SKM-1 treated with dmso at 0.1 percent for 144 hours (cell line): ENCODE data around the gene SHF.

ENCODE experiments used
- DNase-seq: peaks from one replicate; lab custom pipeline; 2025; ENCODE audit not compliant: unreplicated experiment; lab: John Stamatoyannopoulos, UW

The SHF gene

DNA sequence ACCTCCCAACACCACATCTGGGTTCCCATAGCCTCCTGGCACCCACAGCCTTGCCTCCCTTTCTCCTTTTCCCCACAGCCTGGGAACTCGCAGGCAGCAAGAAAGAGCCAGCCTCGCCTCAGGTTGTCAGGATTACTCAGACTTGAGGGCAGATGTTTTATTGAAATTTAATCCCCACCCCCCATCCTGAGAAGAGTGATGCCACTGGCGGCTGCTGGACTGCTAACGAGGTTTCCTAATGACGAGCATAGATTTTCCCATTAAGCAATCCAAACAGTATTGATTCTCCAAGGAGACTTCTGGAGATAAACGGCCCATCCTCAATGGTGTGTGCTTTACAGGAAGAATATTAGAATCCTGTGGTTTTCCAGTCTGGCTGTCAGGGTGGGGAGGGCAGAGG, 13.7 kb downstream of the SHF start:
- no peak for DNase-seq

DNA sequence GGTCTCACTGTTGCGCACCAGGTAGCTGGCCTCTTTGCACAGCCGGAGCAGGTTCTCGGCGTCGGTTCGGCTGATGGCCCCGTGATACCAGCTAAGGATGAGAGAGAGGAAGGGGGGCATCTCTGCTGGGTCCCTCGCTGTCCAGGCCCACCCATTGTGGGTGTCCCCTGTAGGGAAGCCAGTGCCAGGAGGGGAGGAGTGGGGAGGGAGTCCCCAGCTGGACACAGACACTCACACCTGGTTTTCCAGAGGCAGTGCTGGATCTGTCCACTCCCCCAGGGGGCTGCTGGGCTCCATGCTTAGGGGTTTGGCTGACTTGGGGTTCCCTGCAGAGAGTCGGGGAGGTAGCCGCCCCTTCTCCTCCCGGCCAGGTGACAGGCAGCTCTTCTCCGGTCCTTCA, 15.9 kb downstream of the SHF start:
- DNase-seq: no peak

DNA sequence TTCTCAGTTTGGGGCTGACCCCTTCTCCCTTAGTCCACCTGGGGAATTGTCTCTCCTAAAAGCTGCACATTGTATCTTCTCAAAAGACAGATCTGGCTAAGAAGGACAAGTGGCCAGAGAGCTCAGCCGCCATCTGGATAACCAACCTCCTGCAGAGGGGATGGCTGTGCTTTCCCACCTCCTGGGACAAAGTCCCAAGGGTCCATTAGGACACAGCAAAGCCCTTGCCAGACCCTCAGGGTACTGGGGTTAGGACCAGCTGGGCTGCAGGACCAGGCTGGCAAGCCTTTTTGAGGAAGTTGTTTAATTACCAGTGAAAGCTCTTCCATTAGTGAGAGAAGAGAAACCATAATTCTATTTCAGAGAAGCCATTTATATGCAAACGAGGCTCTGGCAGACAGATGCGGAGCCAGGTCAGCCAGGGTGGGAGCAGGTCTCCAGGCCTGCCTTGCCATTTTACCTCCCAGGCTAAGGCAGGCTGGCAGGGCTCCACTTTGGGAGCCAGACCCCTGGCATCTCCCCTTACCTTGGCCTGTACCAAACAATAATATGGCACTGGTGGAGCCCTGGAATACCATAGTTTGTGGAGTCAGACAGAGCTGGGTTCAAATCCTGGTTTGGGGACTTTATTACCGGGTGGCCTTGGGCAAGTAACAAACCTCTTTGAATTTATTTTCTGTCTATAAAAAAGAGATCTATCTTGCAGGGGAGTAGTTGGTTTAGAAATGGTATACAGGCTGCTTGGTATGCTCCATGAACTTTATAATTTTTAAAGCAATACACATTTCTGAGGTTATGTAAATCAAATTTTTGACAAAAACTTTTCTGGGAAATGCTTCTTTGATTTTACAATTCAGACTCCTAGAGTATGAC, 17.9 kb downstream of the SHF start:
- DNase-seq: no peak

DNA sequence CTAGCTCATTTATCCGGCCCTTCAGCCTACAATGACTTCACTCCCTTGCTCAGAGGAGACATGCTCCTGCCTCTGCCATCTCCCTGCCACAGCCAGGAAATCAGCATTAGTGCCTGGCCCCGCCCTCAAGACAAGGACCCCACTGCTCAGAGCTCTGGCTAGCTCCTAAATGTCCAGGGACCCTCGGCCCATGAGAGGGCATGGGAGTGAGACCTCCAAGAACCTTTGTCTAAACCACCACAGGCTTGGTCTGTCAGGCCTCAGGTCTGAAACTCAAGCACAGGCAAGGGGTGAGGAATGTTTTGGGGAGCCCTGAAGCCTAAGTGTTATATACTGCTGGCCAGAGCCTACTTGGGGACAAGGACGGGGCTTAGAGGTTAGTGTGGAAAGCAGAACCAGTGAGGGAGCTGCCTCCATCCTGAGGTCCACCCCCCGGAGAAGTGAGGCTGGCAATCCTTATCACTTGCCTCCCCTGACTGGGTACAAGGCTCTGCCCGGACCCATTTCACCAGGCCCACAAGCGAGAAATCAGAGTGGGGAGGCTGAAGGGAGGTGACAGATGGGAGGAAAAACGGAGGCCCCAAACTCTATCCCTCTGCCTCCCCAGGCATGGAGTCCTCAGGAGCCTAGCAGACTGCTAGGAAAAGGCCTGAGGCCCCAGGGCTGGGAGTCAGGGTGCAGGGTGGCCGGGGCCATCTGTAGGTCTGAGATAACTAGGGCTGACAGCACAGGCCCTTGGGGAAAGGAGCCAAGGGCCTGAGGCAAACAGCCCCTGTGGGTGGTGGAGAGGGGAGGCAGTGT, 18.8 kb downstream of the SHF start:
- no peak for DNase-seq

DNA sequence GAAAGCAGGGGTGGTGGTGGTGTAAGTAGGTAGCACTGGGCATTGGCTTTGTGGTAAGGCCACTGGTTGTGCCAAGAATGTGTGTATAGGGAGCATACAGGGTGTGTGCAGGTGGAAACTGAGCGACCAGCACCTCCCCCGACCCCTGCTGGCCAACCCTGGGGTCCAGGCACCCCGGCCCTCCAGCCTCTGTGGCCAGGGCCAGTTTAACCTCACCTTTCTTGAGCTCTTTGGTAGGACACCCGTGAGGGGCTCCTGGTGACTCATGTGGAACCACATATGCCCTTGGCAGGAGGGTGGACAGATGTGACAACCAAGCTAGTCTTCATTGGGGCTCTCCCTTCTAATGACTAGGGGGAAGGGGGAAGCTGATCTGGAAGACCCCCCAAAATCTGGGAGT, 19.5 kb downstream of the SHF start:
- DNase-seq: no peak

DNA sequence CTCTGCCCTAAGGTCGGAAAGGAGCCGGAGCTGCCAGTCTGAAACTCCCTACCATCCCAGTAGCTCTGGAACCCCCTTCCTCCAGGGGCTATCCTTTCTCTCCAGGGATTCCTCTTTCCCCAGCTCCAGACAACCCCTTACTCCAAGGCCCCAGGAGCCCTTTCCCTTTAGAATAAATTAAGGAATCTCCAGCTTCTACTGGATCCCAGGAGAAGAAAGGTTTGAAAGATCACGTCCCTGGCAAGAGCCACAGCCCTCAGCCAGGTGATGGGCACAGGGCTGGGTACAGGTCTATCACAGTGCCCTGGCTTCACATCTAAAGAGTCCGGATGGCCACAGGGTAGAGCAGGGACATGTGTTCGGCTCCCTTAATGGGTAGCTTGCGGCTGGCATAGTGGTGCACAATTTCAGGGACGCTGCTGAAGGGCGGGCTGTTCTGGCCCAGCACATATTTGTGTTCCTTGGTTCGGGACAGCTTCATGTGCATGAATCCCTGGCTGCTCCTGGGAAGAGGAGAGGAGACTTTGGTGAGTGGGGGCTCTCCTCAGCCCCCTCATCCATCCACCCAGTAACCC, 20.0 kb downstream of the SHF start:
- DNase-seq: no peak

DNA sequence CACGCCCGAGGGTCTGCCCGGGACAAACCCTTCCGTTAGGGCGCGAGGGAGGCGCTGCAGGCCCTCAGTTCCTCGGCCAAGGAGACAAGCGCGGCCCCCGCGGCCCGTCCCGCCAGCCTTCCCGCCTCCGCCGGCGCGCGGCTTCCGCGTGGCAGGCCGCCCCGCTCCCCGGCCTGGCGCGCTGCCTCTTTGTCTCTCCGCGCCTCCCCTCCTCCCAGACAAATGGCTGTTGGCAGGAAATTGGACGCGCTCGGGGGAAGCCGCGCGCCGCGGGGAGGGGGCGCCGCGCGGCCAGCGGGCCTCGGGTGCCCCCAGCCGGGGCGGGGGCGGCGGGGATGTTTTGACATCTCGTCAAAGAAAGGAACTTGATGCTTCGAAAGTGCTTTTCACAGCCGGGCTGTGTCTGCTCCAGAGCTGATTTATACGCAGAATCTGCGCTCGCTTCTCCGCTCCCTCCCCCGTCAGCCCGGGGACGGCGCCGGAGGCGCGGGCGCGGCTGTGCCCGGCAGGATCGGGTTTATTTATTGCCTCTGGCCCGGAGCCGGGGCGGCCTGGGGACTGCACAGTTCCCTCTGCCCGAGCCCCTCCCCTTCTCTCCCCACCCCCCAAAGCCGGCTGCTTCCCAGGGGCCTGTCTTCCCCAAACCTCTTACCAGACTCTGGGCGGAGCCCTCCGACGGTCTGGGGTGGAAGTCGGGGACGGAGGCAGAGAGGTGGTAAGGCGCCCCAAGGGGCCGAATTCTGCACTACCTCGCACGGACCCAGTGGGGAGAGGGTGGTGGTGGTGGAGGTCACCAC, 20.7 kb downstream of the SHF start:
- DNase-seq: peak; percentile 93

DNA sequence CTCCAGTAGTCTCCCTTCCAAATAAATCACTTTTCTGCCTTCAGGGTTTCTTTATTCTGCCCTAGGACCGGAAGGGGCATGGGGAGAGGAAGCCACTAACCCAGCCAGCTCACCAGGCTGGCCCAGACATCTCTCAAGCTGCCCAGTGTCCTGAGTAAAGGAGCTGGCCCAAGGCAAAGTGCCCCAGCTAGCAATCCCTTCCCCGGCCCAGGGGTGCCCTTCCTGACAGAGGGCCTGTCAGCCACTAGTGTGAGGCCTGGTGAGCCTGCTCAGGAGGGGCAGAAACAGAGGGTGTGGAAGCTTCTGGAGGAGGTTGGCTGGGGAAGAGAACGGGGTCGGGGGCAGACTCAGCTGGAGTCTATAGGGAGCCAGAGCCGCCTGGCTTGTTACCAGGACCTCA, 22.2 kb downstream of the SHF start:
- no peak for DNase-seq

DNA sequence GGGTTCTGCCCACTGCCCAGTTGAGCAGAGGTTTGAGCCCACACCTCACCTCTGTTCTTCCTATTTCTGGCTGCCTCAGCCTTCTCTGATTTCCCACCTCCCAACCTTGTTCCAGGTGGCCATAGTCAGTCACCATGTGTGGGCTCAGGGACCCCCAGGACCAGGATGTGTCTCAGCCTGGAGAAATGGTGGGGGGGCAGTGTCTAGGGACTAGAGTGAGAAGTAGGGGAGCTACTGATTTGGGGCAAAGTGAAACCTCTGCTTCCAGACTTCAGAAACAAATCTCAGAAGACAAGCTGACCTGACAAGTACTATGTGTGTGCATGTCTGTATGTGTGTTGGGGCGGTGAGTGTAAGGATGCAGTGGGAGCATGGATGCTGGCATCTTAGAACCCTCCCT, 22.9 kb downstream of the SHF start:
- DNase-seq: no peak

DNA sequence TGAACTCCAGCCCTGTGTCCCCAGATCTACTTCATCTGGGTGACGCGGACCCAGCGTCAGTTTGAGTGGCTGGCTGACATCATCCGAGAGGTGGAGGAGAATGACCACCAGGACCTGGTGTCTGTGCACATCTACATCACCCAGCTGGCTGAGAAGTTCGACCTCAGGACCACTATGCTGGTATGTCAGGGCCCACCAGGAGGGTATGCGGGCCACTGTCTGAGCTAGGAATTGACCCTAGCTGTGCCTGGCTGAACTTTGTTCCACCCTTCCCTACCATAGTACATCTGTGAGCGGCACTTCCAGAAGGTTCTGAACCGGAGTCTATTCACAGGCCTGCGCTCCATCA, 24.3 kb downstream of the SHF start:
- DNase-seq: no peak

DNA sequence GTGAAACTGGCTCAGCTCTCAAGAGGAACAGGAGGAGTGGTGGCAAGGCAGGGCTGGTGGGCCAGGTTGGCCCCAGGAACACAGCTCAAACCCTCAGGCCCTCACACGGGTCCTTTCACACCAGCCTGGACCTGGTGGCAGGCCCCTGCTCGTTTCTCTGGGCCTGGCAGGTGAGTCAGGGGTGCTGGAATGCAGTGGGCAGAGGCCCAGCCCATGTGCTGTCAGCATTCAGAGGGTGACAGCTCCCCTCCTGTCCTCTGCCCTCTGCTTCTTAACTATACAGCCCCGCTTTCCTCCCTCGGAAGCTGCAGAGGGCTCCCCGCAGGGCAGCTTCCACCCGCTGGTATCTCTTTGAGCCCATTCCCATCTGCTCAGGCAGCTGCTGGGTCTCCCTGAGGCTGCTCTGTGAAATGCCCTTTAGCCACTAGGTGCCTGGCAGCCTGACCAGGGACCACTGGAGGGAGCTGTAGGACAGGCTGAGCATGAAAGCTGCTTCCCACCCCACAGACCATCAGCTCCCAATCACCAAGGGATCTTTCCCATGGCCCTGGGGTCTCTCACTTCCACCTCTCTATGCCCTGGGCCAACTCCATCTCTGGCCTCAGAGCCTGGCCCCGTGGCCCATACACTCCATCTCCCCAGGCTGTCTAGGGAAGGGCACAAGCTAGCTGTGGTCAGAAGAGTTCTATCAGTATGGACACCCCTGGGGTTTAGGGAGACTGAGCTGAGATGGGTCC, 24.8 kb downstream of the SHF start:
- DNase-seq: peak; percentile 53

DNA sequence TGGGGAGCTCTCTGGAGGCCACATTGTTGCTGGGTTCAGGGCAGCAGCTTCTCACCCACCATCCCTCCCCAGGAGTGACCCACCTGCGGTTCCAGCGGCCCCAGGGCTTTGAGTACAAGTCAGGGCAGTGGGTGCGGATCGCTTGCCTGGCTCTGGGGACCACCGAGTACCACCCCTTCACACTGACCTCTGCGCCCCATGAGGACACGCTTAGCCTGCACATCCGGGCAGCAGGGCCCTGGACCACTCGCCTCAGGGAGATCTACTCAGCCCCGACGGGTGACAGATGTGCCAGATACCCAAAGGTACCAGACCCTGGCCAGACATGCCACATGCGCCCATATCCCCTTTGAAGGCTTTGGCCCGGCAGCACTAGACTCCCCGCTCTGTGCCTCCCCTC, 26.1 kb downstream of the SHF start:
- no peak for DNase-seq

DNA sequence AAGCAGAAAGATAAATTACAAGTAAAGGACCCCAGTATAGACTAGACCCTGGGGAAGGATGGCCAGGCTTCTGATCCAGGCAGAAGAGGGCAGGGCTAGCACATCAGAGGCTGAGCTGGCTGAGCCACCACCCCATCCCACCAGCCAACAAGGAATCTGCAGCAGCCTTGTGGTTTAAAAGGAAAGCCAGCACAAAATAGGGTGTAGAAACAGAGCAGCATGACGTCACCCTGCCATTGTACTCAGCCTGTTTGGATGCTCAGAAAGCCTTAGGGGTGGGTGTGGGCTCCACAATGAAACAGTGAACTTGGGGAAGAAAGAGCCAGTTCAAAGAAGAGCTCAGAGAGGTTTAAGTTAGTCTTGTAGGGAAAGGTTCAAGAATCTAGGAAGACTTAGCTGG, 29.8 kb downstream of the SHF start:
- DNase-seq: no peak

DNA sequence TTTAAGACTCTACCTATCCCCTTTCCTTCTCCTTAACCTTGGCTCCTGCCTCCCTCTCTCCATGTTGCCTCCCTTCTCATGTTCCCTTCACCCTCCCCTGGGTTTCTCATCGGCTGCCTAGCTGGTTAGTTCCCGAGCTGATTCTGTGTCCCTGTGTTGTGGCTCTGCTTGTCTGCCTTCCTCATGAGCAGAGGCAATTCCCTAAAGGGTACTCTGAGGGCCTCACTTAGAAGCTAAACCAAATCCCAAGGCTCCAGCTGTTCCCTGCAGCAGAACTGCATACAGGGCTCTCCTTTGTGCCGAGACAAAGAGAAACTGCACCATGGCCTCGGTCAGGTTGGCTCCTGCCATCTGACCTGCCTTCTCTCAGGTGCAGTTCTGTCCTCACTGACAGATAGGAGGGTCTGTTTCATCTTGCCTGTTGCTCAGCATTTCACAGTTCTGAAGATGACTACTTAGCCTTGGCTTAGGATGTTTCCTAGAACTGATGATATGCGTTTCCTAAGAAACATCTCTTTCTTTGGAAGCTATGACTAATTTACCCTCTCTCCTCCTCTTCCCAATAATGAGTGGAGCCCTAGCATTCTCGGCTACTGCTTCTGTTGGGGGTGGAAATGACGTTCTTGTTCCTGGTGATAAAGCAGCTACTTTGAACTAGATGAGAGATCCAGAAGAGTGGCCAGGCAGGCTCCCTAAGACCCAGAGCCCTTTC, 30.9 kb downstream of the SHF start:
- DNase-seq: no peak

DNA sequence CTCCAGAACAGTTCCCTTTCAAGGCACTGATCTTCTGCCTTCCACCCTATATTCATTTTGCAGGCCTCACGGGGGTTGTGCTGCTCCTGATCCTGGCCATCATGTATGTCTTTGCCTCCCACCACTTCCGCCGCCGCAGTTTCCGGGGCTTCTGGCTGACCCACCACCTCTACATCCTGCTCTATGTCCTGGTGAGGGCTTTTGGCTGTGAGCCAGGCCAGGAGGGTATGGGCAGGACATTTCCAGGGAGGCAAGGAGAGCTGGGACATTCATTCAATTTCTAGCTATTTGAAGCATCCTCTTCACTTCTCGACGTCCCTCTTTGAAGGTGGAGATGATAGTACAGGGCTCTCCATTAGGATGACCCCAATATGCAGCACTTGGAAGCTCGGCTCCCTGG, 32.0 kb downstream of the SHF start:
- no peak for DNase-seq

DNA sequence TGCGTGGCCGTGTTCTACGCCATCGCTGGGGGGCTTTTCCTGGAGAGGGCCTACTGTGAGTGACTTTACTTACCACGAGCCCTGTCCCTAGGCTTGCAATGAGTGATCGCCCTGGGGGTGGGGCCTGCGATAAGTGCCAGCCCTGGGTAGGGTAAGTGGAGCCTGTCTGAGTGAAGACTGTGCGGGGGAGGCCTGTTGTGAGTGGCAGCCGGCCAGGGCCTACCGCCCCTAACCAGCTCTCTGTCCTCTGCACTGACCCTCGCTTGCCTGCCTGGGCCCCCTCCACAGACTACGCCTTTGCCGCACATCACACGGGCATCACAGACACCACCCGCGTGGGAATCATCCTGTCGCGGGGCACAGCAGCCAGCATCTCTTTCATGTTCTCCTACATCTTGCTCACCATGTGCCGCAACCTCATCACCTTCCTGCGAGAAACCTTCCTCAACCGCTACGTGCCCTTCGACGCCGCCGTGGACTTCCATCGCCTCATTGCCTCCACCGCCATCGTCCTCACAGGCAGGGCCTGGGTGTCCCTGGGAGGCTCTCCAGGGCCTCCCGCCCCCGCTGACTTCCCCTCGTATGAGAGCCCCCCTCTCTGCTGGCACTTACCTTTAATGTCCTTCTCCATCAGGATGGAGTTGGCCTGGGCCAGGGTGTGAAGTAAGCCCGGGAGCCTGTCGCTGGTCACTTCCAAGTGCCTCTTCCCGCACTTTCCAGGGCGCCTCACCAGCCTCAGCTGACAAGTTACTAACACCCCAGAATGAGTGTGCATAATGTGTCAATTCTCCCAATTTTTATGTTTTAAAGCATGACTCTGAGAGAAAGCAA, 35.6 kb downstream of the SHF start:
- no peak for DNase-seq

DNA sequence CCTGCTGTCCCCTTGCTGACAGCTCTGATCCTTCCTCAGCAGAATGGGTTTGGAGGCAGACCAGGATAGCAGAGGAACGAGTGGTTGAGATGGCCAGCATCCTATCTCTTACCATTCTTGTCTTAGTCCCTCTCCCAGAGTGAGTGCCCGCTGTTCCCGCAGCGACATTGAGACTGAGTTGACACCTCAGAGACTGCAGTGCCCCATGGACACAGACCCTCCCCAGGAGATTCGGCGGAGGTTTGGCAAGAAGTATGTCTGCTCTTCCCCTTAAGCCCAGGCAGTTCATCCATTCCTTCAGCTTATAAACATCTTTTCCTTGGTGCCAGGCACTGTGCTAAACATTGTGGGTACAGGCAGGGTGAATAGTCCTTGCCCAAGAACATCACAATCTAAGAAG, 36.8 kb downstream of the SHF start:
- no peak for DNase-seq

DNA sequence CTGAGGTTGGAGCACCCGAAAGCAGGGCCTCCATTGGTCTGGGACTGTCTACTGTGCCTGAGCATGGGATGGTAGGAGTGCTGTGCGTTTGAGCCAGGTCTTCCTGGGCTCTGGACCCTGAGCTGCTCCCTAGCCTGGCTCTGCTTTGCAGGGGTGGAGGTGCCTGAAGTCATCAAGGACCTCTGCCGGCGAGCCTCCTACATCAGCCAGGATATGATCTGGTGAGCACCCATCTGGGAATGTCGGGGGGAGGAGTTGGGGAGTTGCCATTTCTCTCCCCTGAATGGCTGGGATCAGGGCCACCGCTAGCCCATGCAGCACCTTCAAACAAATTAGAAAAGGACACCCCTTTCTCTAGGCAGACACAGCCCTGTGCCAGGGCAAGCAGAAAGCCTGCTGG, 37.3 kb downstream of the SHF start:
- DNase-seq: no peak

DNA sequence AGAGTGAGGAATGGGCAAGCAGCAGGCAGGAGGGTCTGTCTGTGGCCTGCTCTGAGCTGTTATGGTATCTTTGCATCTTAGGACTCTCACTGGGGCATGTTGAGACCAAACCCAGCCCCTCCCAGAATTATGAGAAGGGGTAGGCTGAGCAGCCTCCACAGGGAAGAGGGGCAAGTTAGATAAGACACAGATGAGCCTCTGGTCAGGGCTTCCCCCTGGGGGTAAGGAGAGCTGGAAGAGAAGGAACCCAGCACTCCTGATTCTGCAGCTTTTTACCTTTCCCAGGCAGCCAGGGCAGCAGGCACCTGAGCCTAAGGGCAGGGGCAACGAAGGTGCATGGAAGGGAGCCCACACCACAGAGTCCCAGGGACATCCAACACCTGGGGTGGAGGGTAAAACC, 38.7 kb downstream of the SHF start:
- DNase-seq: no peak
